Measurements from ENCODE around the gene PAFAH1B1.

The PAFAH1B1 gene

GRCh38 chr17:2716649-2717048, 123.2 kb downstream of the PAFAH1B1 start:
- no peak overlapping the region for H3K4me3 ChIP-seq (ENCODE audit: low read length)
- no peaks in the 10 kb centered on the region for H3F3A ChIP-seq (ENCODE audit: control insufficient read depth, insufficient read depth)
- no peaks in the 10 kb centered on the region for H3K9me3 ChIP-seq (ENCODE audit: control insufficient read depth, insufficient read depth, low read length)
- H3K4me1 ChIP-seq (ENCODE audit: control insufficient read depth, low read length): peaks cover 12% of the 10 kb centered on the region
- no peaks in the 10 kb centered on the region for H3K27me3 ChIP-seq (ENCODE audit: control insufficient read depth, low read length)
- no peak overlapping the region for H3K27ac ChIP-seq (ENCODE audit: low read depth, low read length)
- TF ChIP-seq CTCF (IDR thresholded peaks at IDR 0.05; ENCODE audit: low read depth, low read length, poor library complexity, severe bottlenecking) (no peak), EZH2phosphoT487 (IDR thresholded peaks at IDR 0.05; ENCODE audit: borderline replicate concordance, low read length) (no peak)
- no peaks in the 10 kb centered on the region for H3K36me3 ChIP-seq (ENCODE audit: control insufficient read depth, low read length)
- no peaks in the 10 kb centered on the region for H3K9me2 ChIP-seq (replicated peaks; ENCODE audit: control insufficient read depth, low read length)
- H4K20me1 ChIP-seq (ENCODE audit: control insufficient read depth, insufficient read depth, low read depth, low read length): no peaks in the 10 kb centered on the region
- H3K79me2 ChIP-seq (ENCODE audit: control insufficient read depth, low read length): peaks cover 16% of the 10 kb centered on the region
- H3K4me2 ChIP-seq (ENCODE audit: low read length): no peak overlapping the region

- TF ChIP-seq CTCF (IDR thresholded peaks at IDR 0.05; ENCODE audit: low read depth, low read length, poor library complexity, severe bottlenecking) (no peak), EZH2phosphoT487 (IDR thresholded peaks at IDR 0.05; ENCODE audit: borderline replicate concordance, low read length) (no peak)
- Histone ChIP-seq H3K4me3 (ENCODE audit: low read length) (no peak overlapping the region), H3K79me2 (ENCODE audit: control insufficient read depth, low read length) (peaks cover 3% of the 10 kb centered on the region), H3F3A (ENCODE audit: control insufficient read depth, insufficient read depth) (no peaks in the 10 kb centered on the region), H3K9me3 (ENCODE audit: control insufficient read depth, insufficient read depth, low read length) (no peaks in the 10 kb centered on the region), H3K27ac (ENCODE audit: low read depth, low read length) (no peak overlapping the region), H3K27me3 (ENCODE audit: control insufficient read depth, low read length) (no peaks in the 10 kb centered on the region), H3K4me1 (ENCODE audit: control insufficient read depth, low read length) (peaks cover 4% of the 10 kb centered on the region; the same call in 1 of the 2 replicates), H3K9me2 (replicated peaks; ENCODE audit: control insufficient read depth, low read length) (no peaks in the 10 kb centered on the region), H3K4me2 (ENCODE audit: low read length) (no peak overlapping the region), H4K20me1 (ENCODE audit: control insufficient read depth, insufficient read depth, low read depth, low read length) (no peaks in the 10 kb centered on the region), H3K36me3 (ENCODE audit: control insufficient read depth, low read length) (no peaks in the 10 kb centered on the region)
Measured at GRCh38 chr17:2718150-2718938, 124.9 kb downstream of the PAFAH1B1 start.

GRCh38 chr17:2719861-2720260, 126.4 kb downstream of the PAFAH1B1 start:
- H3K9me3 ChIP-seq (ENCODE audit: control insufficient read depth, insufficient read depth, low read length): no peaks in the 10 kb centered on the region
- no peaks in the 10 kb centered on the region for H3K36me3 ChIP-seq (ENCODE audit: control insufficient read depth, low read length)
- H3K79me2 ChIP-seq (ENCODE audit: control insufficient read depth, low read length): no peaks in the 10 kb centered on the region; the same call in 1 of the 2 replicates
- no peak overlapping the region for H3K4me2 ChIP-seq (ENCODE audit: low read length)
- no peaks in the 10 kb centered on the region for H3K4me1 ChIP-seq (ENCODE audit: control insufficient read depth, low read length)
- H3F3A ChIP-seq (ENCODE audit: control insufficient read depth, insufficient read depth): no peaks in the 10 kb centered on the region
- no peaks in the 10 kb centered on the region for H4K20me1 ChIP-seq (ENCODE audit: control insufficient read depth, insufficient read depth, low read depth, low read length)
- no peak overlapping the region for H3K27ac ChIP-seq (ENCODE audit: low read depth, low read length)
- no peaks in the 10 kb centered on the region for H3K27me3 ChIP-seq (ENCODE audit: control insufficient read depth, low read length)
- no peaks in the 10 kb centered on the region for H3K9me2 ChIP-seq (replicated peaks; ENCODE audit: control insufficient read depth, low read length)
- H3K4me3 ChIP-seq (ENCODE audit: low read length): no peak overlapping the region
- no peak for TF ChIP-seq EZH2phosphoT487 (IDR thresholded peaks at IDR 0.05; ENCODE audit: borderline replicate concordance, low read length)
- no peak for TF ChIP-seq CTCF (IDR thresholded peaks at IDR 0.05; ENCODE audit: low read depth, low read length, poor library complexity, severe bottlenecking)

All from DOHH2 (cell line).